ENCODE data around the gene GZMH.
"Not testable (repeated sequence)": the region's sequence is repeated elsewhere in the genome, so short reads cannot be mapped to it uniquely, and the experiment has no call there.

The GZMH gene

GRCh38 chr14:24595073-24595808 lies 14.2 kb downstream of the GZMH start:
- DNase-seq (ENCODE audit: low spot score) = no peak

DNA sequence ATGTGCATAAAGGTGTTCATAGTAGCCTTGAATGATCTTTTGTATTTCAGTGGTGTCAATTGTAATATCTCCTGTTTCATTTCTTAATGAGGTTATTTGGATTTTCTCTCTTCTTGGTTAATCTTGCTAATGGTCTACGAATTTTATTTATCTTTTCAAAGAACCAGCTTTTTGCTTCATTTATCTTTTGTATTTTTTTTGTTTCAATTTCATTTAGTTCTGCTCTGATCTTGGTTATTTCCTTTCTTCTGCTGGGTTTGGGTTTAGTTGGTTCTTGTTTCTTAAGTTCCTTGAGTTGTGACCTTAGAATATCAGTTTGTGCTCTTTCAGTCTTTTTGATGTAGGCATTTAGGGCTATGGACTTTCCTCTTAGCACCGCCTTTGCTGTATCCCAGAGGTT lies 18.5 kb downstream of the GZMH start:
- DNase-seq (ENCODE audit: low spot score) = not testable (repeated sequence)

DNA sequence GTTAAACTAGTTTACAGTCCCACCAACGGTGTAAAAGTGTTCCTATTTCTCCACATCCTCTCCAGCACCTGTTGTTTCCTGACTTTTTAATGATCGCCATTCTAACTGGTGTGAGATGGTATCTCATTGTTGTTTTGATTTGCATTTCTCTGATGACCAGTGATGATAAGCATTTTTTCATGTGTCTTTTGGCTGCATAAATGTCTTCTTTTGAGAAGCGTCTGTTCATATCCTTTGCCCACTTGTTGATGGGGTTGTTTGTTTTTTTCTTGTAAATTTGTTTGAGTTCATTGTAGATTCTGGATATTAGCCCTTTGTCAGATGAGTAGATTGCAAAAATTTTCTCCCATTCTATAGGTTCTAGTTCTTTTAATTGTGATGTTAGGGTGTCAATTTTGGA lies 25.1 kb downstream of the GZMH start:
- DNase-seq (ENCODE audit: low spot score) = not testable (repeated sequence)

GRCh38 chr14:24578558-24578957 lies 30.9 kb downstream of the GZMH start:
- DNase-seq (ENCODE audit: low spot score) = no peak

- DNase-seq (ENCODE audit: low spot score) = no peak
Observed at GRCh38 chr14:24576771-24577170, 32.7 kb downstream of the GZMH start.

GRCh38 chr14:24576182-24576581 lies 33.3 kb downstream of the GZMH start, which contains the start of gene CTSG:
TSS of gene CTSG (minus strand) at chr14:24576250. CDS start at chr14:24576223, 27 bp downstream.
- DNase-seq (ENCODE audit: low spot score) = no peak

DNA sequence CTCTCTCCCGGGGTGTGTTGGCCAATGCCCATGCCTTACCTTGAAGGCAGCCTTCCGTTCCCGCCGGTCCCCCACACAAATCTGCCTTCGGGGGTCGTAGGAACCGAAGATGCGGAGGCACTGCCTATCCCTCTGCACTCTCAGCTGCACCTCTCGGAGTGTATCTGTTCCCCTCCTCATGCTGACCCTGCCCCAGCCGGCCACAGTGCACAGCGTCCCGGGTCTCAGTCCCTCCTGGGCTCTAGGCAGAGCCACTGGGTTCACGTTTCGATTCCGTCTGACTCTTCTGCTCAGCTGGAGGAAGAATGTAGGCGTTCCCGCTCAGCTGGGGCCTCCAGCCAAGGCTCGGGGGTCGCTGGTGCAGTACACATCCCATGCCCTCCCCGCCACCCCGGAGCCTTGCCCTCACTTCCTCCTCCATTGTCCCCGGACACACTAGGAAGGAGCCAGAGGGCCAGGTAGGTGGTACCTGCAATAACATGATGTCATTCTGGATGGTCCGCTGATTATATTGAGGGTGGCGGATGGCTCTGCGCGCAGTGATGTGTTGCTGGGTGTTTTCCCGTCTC lies 35.2 kb downstream of the GZMH start:
- DNase-seq (ENCODE audit: low spot score) = no peak

- DNase-seq (ENCODE audit: low spot score) = no peak
Observed at GRCh38 chr14:24566318-24566717, 43.2 kb downstream of the GZMH start.

- DNase-seq (ENCODE audit: low spot score) = no peak
Observed at GRCh38 chr14:24565766-24566165, 43.7 kb downstream of the GZMH start.

DNA sequence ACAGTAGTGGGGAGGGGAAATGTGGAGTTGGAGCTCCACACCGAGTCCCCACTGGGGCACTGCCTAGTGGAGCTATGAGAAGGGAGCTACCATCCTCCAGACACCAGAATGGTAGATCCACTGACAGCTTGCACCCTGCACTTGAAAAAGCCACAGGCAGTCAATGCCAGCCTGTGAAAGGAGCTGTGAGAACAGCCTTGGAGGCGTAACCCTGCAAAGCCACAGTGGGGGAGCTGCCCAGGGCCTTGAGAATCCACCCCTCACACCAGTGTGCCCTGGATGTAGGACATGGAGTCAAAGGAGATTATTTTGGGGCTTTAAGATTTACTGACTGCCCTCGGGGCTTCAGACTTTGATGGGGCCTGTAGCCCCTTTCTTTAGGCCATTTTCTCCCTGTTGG lies 46.0 kb downstream of the GZMH start:
- DNase-seq (ENCODE audit: low spot score) = no peak

DNA sequence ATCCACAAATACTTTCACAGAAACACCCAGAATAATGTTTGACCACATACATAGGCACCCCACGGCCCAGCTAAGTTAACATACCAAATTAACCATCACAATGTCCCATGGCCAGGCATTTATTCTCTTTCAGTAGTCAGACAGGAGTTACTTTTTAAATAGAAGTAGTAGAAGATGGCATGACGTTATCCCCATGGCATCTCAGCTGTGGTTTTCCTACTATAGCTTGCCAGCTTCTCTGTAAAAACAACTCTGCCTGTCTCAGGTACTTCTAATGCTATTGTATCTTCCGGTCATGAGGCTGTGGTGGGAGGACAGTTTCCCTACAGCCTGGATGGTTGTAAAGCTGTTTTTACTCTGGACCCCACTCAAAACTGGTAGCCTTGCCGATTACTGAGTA lies 52.7 kb downstream of the GZMH start:
- no peak for DNase-seq (ENCODE audit: low spot score)

Measured in hematopoietic multipotent progenitor cell treated with erythropoietin and hydrocortisone succinate and interleukin-3 and kit ligand, for 17 days (in vitro differentiated cells).